RWPE1 (cell line): ENCODE results near the gene TRAPPC4.
A peak's percentile ranks its signal among the peaks of the same experiment; 100 is the strongest.
"Not testable (repeated sequence)": the region's sequence is repeated elsewhere in the genome, so short reads cannot be mapped to it uniquely, and the experiment has no call there.

Experiments
- CTCF ChIA-PET: fragments of 350-600 bp; sonication (Branson Sonifier 250); formaldehyde crosslinking; extraction: SDS; loops from one replicate; lab custom pipeline; 2021; lab: Yijun Ruan, JAX
- POLR2A ChIA-PET: fragments of 400-600 bp; formaldehyde crosslinking; extraction: SDS; loops from one replicate; lab custom pipeline; 2020; ENCODE audit warnings: antibody characterized with exemption; ENCODE audit not compliant: low non-redundant PET; lab: Yijun Ruan, JAX
- DNase-seq: peaks from one replicate; pipeline ENCODE4 v3.0.0; 2012; ENCODE audit warnings: low spot score
- H3K27ac ChIP-seq: fragments of 450-650 bp; 2 replicates; pipeline ENCODE4 v1.5.1; 2017
- TF ChIP-seq, protein P1 (sequence below): fragments of 450-650 bp; conservative IDR thresholded peaks from 2 replicates; pipeline ENCODE4 v1.5.1; 2017; ENCODE audit warnings: low read depth, mild to moderate bottlenecking

TRAPPC4 gene

GRCh38 chr11:118980191-118980881 lies 38.2 kb upstream of the TRAPPC4 start:
- ChIA-PET POLR2A (interaction anchor here (0.6 kb wide), 1 partner anchor 14 kb away, joined by 3 read pairs; no protein-coding TSS in a partner anchor), CTCF (no interaction called here)
- H3K27ac ChIP-seq: no peak overlapping the region
- no peak for DNase-seq
- TF ChIP-seq, protein P1, sequence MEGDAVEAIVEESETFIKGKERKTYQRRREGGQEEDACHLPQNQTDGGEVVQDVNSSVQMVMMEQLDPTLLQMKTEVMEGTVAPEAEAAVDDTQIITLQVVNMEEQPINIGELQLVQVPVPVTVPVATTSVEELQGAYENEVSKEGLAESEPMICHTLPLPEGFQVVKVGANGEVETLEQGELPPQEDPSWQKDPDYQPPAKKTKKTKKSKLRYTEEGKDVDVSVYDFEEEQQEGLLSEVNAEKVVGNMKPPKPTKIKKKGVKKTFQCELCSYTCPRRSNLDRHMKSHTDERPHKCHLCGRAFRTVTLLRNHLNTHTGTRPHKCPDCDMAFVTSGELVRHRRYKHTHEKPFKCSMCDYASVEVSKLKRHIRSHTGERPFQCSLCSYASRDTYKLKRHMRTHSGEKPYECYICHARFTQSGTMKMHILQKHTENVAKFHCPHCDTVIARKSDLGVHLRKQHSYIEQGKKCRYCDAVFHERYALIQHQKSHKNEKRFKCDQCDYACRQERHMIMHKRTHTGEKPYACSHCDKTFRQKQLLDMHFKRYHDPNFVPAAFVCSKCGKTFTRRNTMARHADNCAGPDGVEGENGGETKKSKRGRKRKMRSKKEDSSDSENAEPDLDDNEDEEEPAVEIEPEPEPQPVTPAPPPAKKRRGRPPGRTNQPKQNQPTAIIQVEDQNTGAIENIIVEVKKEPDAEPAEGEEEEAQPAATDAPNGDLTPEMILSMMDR: no peak

DNA sequence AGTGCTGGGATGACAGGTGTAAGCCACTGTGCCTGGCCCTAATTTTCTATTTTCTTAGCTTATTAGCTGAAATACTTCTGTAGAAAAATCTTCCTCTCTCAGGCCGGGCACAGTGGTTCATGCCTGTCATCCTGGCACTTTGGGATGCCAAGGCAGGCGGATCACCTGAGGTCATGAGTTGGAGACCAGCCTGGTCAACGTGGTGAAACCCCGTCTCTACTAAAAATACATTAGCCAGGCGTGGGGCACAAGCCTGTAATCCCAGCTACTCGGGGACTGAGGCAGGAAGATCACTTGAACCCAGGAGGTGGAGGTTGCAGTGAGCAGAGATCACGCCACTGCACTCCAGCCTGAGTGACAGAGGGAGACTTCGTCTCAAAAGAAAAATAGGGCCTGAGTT lies 34.2 kb upstream of the TRAPPC4 start:
- DNase-seq, CTCF ChIA-PET: not testable (repeated sequence)
- peak overlapping the region; percentile 6 for H3K27ac ChIP-seq
- POLR2A ChIA-PET: interaction anchor here (0.7 kb wide), 1 partner anchor 13 kb away, joined by 3 read pairs; no protein-coding TSS in a partner anchor

DNA sequence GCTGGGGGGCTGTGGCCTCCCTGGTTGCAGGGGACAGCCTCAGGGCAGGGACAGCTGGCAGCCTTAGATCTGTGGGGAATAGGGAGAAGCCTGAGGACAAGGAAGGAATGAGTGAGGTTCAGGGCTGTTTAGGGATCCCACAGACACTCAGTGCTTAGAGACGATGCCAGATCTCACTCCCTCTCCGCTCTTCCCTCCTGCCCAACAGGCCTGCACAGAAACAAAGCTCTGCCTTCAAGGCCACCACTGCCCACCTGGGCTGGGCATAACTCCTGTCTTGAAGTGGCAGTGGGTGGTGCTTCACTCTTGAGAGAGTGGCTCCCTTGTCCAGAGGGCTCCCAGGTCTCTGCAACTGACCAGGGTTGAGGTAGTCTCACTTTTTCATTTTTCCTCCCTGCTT lies 33.7 kb upstream of the TRAPPC4 start:
- POLR2A ChIA-PET: interaction anchor here (0.7 kb wide), 1 partner anchor 13 kb away, joined by 3 read pairs; no protein-coding TSS in a partner anchor
- CTCF ChIA-PET: no interaction called here
- TF ChIP-seq, protein P1: no peak
- peak overlapping the region; percentile 6 for H3K27ac ChIP-seq
- DNase-seq: no peak

DNA sequence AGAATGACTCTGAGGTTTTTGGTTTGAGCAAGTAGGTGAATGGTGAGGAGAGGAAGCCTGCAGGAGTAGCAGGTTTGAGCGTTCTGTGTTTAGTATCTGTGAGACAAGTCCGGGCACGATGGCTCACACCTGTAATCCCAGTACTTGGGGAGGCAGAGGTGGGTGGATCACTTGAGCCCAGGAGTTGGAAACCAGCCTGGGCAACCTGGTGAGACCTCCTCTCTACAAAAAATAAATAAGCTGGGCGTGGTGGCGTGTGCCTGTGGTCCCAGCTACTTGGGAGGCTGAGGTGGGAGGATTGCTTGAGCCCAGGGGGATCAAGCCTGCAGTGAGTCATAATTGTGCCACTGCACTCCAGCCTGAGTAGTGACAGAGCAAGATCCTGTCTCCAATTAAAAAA lies 30.3 kb upstream of the TRAPPC4 start:
- ChIA-PET CTCF (interaction anchor here (0.7 kb wide), 1 partner anchor 68 kb away, joined by 3 read pairs; no protein-coding TSS in a partner anchor), POLR2A (no interaction called here)
- DNase-seq: peak; percentile 65
- TF ChIP-seq, protein P1: no peak
- peak overlapping the region; percentile 80 for H3K27ac ChIP-seq

GRCh38 chr11:118991486-118992038 lies 27.0 kb upstream of the TRAPPC4 start:
- POLR2A ChIA-PET, H3K27ac ChIP-seq, CTCF ChIA-PET, DNase-seq: not testable (repeated sequence)

DNA sequence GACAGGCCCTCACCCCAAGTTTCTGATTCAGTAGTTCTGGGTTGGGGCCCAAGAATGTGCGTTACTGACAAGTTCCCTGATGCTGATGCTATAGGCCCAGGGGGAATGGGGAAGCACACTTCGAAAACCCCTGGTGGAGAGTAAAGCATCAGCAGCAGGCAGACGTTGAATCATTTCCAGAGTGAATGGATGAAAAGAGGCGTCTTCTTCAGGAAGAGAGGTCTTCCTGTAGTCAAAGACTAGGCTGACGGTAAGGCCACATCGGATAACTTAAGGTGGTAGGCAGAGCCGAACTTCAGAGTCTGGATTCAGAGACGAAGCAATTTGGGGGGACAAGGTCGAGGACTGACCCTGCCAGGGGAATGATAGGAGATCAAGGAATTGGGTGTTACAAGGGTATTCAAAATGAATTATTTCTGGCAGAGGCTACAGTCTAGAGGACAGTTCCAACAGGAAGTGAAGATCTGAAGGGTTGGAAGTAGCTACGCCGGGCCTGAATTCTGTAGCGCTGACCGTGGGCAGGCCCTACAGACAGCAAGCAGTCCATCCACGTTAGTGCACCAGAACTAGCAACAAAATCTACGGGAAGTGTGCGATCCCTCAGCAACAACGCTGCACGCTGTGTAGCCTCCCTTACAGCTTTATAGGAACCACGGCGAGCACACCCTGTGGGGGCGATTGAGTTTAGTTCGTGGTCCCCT lies 21.5 kb upstream of the TRAPPC4 start:
- CTCF ChIA-PET: interaction anchor here (0.6 to 1.0 kb wide), 2 partner anchors 19 to 1765 kb away, joined by 3 read pairs; partner anchors contain the start of genes PCSK7 and RNF214
- peak overlapping the region; percentile 83 for H3K27ac ChIP-seq
- TF ChIP-seq, protein P1: no peak
- POLR2A ChIA-PET: interaction anchor here (0.5 kb wide), 1 partner anchor 12 kb away, joined by 3 read pairs; no protein-coding TSS in a partner anchor
- no peak for DNase-seq
